Neural cell (in vitro differentiated cells): ENCODE results near the gene STKLD1.

Experiments used
- CTCF ChIP-seq: fragments of 450-650 bp; IDR thresholded peaks from 2 replicates; pipeline ENCODE4 v1.5.1; 2014; ENCODE audit warnings: antibody characterized with exemption, mild to moderate bottlenecking, moderate library complexity; ENCODE audit not compliant: poor library complexity, severe bottlenecking
- EP300 ChIP-seq: fragments of 450-650 bp; conservative IDR thresholded peaks from 2 replicates; pipeline ENCODE4 v1.6.1; 2014; ENCODE audit warnings: antibody characterized with exemption, mild to moderate bottlenecking, moderate library complexity; ENCODE audit not compliant: poor library complexity, severe bottlenecking
- EZH2 ChIP-seq: fragments of 200-600, 300-800 bp; shearing (Covaris generic), sonication (generic); IDR thresholded peaks from 2 replicates; pipeline ENCODE4 v1.6.1; 2014; ENCODE audit warnings: antibody characterized with exemption, low read length, borderline replicate concordance, mild to moderate bottlenecking; ENCODE audit not compliant: insufficient read depth, poor library complexity, severe bottlenecking
- POLR2AphosphoS5 ChIP-seq: IDR thresholded peaks from 2 replicates; pipeline ENCODE4 v1.6.1; 2012
- REST ChIP-seq: IDR thresholded peaks from 2 replicates; pipeline ENCODE4 v1.6.1; 2012; ENCODE audit warnings: borderline replicate concordance
- TAF1 ChIP-seq: IDR thresholded peaks from 2 replicates; pipeline ENCODE4 v1.6.1; 2012; ENCODE audit warnings: low read depth

GRCh38 chr9:133369422-133369821 lies 6.7 kb upstream of the STKLD1 start:
- TF ChIP-seq EP300 (no peak), CTCF (no peak), REST (no peak), TAF1 (no peak), EZH2 (no peak), POLR2AphosphoS5 (no peak)
